ENCODE data around the gene TCF4.

Gene TCF4

DNA sequence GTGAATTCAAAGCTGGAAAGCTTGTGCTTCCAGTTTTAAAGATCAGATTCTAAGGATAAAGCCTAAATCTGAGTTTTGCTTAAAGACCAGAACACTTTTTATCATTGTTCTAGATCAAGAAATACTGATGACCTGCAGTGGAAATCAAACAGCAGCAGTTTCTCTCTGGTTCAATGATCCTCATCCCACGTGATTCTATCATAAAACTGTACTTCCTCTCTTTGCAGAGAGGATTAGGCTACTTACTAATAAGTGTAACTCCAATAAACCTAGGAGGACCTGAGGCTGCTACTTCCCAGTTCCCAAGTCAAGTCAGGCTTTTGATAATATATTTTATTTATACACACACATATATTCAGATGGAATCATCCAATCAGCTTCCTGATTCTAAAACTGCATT, 81.9 kb downstream of the TCF4 start:
- Histone ChIP-seq H3K36me3 (replicated peaks; ENCODE audit: insufficient read depth, low read length) (no peaks in the 10 kb centered on the region), H4K20me1 (ENCODE audit: insufficient read depth, low read length) (no peaks in the 10 kb centered on the region), H3K27ac (ENCODE audit: low read length) (no peak overlapping the region), H3K9me2 (replicated peaks; ENCODE audit: insufficient read depth, low read length) (no peaks in the 10 kb centered on the region), H3K4me3 (ENCODE audit: low read length) (no peak overlapping the region), H3K4me2 (ENCODE audit: low read depth, low read length) (no peak overlapping the region), H3K27me3 (replicated peaks; ENCODE audit: insufficient read depth, low read length) (no peaks in the 10 kb centered on the region), H3F3A (ENCODE audit: insufficient read depth, low read length) (no peaks in the 10 kb centered on the region), H3K9me3 (replicated peaks; ENCODE audit: insufficient read depth, low read length) (no peaks in the 10 kb centered on the region), H3K4me1 (ENCODE audit: low read length) (no peaks in the 10 kb centered on the region), H3K9ac (ENCODE audit: low read length) (no peak overlapping the region), H3K79me2 (ENCODE audit: low read length) (no peaks in the 10 kb centered on the region), H2AFZ (ENCODE audit: low read length) (no peak overlapping the region)
- no peak for DNase-seq
- TF ChIP-seq EZH2phosphoT487 (IDR thresholded peaks at IDR 0.05; ENCODE audit: low read length) (no peak), EZH2 (optimal IDR thresholded peaks at IDR 0.05; ENCODE audit: low read depth, low read length) (no peak)
- TF ChIP-seq, protein P1, sequence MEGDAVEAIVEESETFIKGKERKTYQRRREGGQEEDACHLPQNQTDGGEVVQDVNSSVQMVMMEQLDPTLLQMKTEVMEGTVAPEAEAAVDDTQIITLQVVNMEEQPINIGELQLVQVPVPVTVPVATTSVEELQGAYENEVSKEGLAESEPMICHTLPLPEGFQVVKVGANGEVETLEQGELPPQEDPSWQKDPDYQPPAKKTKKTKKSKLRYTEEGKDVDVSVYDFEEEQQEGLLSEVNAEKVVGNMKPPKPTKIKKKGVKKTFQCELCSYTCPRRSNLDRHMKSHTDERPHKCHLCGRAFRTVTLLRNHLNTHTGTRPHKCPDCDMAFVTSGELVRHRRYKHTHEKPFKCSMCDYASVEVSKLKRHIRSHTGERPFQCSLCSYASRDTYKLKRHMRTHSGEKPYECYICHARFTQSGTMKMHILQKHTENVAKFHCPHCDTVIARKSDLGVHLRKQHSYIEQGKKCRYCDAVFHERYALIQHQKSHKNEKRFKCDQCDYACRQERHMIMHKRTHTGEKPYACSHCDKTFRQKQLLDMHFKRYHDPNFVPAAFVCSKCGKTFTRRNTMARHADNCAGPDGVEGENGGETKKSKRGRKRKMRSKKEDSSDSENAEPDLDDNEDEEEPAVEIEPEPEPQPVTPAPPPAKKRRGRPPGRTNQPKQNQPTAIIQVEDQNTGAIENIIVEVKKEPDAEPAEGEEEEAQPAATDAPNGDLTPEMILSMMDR (IDR thresholded peaks at IDR 0.05; ENCODE audit: low read length): no peak

DNA sequence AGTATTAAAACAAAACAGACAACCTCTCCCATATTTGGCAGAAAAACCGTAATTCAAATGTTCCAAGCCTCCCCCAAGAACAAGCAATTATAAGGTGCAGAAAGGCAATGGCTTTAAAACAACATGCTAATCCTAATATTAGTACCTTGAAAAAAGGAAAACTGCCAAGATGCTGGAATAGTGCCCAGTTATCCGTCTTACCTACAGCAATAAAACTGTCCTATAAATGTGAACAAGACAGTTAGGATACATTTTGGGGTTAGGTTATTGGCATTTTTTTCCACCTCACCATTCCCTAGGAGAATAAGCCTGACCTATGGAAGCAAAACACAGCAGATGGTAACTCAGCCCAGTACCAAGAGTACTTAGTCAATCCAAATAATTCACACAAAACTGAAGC, 83.2 kb downstream of the TCF4 start:
- no peak overlapping the region for H3K4me2 ChIP-seq (ENCODE audit: low read depth, low read length)
- H3K9ac ChIP-seq (ENCODE audit: low read length): no peak overlapping the region
- H3K79me2 ChIP-seq (ENCODE audit: low read length): no peaks in the 10 kb centered on the region
- no peaks in the 10 kb centered on the region for H3K27me3 ChIP-seq (replicated peaks; ENCODE audit: insufficient read depth, low read length)
- no peaks in the 10 kb centered on the region for H3K9me2 ChIP-seq (replicated peaks; ENCODE audit: insufficient read depth, low read length)
- TF ChIP-seq EZH2phosphoT487 (IDR thresholded peaks at IDR 0.05; ENCODE audit: low read length) (no peak), EZH2 (optimal IDR thresholded peaks at IDR 0.05; ENCODE audit: low read depth, low read length) (no peak)
- TF ChIP-seq, protein P1 (IDR thresholded peaks at IDR 0.05; ENCODE audit: low read length): no peak
- H3K4me1 ChIP-seq (ENCODE audit: low read length): no peaks in the 10 kb centered on the region
- no peak overlapping the region for H3K4me3 ChIP-seq (ENCODE audit: low read length)
- H3K9me3 ChIP-seq (replicated peaks; ENCODE audit: insufficient read depth, low read length): no peaks in the 10 kb centered on the region
- DNase-seq: no peak
- no peak overlapping the region for H3K27ac ChIP-seq (ENCODE audit: low read length)
- no peaks in the 10 kb centered on the region for H3K36me3 ChIP-seq (replicated peaks; ENCODE audit: insufficient read depth, low read length)
- no peaks in the 10 kb centered on the region for H3F3A ChIP-seq (ENCODE audit: insufficient read depth, low read length)
- H4K20me1 ChIP-seq (ENCODE audit: insufficient read depth, low read length): no peaks in the 10 kb centered on the region
- no peak overlapping the region for H2AFZ ChIP-seq (ENCODE audit: low read length)

DNA sequence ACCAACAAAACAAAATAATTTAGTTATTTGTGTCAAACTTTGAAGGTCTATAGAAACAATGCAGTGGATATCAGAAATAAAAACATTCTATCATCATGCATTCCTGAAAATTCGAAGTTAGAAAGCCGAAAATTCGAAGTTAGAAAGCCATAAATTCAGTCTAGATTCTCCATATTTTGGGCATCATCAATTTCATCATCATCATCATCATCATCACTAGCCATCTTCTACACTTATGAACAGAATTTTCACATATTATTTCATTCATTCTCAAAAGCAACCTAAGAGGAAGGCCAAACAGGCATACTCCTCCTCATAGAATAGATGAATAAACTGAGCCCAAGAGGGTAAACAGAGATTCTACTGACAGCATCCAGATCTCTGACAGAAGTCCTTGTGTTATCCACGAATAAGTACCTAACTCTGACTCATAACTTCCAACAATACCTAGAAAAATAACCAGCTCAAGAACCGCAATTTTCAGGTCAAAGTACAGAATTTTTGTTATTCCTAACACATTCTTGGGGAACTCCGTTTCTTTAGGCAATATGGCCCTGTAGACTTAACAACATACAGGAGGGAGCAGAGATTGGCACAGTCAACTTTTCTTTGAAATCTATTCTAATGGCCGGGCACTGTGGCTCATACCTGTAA, 84.7 kb downstream of the TCF4 start:
- H3K4me2 ChIP-seq (ENCODE audit: low read depth, low read length): no peak overlapping the region

More for the DNA sequence above, 84.7 kb downstream of the TCF4 start:
- Histone ChIP-seq H4K20me1 (ENCODE audit: insufficient read depth, low read length) (no peaks in the 10 kb centered on the region), H3K79me2 (ENCODE audit: low read length) (no peaks in the 10 kb centered on the region), H3K9me3 (replicated peaks; ENCODE audit: insufficient read depth, low read length) (no peaks in the 10 kb centered on the region), H3F3A (ENCODE audit: insufficient read depth, low read length) (no peaks in the 10 kb centered on the region), H3K27ac (ENCODE audit: low read length) (no peak overlapping the region), H3K36me3 (replicated peaks; ENCODE audit: insufficient read depth, low read length) (no peaks in the 10 kb centered on the region), H3K27me3 (replicated peaks; ENCODE audit: insufficient read depth, low read length) (no peaks in the 10 kb centered on the region), H3K9ac (ENCODE audit: low read length) (no peak overlapping the region), H3K4me3 (ENCODE audit: low read length) (no peak overlapping the region), H3K9me2 (replicated peaks; ENCODE audit: insufficient read depth, low read length) (no peaks in the 10 kb centered on the region), H3K4me1 (ENCODE audit: low read length) (no peaks in the 10 kb centered on the region), H2AFZ (ENCODE audit: low read length) (no peak overlapping the region)
- TF ChIP-seq EZH2 (optimal IDR thresholded peaks at IDR 0.05; ENCODE audit: low read depth, low read length): no peak
- TF ChIP-seq, protein P1 (IDR thresholded peaks at IDR 0.05; ENCODE audit: low read length): no peak
- no peak for TF ChIP-seq EZH2phosphoT487 (IDR thresholded peaks at IDR 0.05; ENCODE audit: low read length)
- no peak for DNase-seq
